Hematopoietic multipotent progenitor cell treated with erythropoietin and hydrocortisone succinate and interleukin-3 and kit ligand, for 15 days (in vitro differentiated cells): ENCODE measurements around the gene TNFSF8.

ENCODE experiments used
- DNase-seq: peaks from one replicate; pipeline ENCODE4 v3.0.0-alpha.2; 2015; ENCODE audit warnings: low spot score

TNFSF8 gene

DNA sequence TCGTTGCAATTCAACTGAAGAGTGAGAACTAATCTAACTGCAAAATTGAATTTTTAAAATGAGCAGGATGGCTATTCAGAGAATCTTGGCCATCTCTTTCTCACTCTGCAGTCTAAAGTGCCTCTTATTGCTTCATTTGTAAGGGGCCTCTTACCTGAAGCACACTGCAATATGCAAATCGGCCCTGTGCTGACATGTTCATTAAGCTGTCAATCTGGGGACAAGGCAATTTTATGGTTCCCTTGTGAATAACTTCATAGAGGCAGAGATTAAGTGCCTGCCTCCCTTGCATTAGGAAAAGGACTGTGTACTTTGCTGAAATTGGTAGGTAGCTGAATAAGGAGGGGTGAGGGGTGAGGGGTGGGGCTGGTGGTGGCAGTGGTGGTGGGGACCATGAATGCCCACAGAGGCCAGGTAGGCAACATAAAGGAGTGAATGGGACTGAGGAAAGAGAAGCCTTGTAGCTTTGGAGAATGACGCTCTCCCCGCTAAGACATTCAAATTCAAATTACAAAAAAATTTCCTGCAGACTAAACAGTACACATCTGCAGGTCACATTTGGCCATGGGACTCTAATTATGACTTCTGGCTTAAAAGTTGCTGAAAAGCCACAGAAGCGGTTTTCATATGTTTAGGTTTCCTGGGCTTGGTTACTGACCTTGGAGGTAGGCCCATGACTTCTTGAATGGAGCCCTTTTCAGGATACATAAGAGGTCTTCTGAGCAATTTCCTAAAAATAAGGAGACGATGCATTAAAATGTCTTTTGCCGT, 25.0 kb downstream of the TNFSF8 start:
- DNase-seq, result no peak

DNA sequence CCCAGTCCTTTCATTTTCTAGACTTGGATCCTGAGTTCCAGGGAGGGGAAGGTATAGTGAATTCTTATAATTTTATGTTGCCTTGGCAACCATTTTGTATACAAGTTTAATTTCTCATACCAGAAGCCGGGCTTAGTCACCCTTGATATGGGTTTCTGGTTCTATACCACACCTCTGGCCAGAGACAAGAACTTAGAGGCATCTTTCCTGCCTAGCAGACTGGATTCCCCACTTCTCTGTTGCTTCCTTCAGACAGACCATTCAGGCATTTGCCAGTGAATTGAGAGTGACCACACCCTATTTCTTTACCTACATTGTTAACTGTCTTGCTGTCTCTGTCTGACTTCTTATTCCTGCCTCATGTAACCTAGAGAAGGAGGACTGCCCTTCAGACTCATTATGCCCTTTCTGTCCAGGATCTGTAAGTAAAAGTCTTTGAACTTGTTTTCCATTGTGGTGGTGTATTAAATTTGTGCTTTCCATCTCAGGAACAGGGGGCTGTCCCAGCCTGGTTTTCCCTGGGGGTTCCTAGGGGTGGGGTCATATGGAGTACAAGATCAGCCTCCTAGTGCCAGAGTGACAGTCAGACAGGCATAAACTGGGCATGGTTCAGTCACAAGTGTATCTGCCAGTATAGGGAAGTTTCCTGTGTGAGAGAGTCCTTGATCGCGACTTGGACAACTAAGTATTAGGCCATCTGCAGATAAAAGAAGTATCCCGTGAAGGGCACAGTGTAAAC, 27.4 kb downstream of the TNFSF8 start:
- no peak for DNase-seq

DNA sequence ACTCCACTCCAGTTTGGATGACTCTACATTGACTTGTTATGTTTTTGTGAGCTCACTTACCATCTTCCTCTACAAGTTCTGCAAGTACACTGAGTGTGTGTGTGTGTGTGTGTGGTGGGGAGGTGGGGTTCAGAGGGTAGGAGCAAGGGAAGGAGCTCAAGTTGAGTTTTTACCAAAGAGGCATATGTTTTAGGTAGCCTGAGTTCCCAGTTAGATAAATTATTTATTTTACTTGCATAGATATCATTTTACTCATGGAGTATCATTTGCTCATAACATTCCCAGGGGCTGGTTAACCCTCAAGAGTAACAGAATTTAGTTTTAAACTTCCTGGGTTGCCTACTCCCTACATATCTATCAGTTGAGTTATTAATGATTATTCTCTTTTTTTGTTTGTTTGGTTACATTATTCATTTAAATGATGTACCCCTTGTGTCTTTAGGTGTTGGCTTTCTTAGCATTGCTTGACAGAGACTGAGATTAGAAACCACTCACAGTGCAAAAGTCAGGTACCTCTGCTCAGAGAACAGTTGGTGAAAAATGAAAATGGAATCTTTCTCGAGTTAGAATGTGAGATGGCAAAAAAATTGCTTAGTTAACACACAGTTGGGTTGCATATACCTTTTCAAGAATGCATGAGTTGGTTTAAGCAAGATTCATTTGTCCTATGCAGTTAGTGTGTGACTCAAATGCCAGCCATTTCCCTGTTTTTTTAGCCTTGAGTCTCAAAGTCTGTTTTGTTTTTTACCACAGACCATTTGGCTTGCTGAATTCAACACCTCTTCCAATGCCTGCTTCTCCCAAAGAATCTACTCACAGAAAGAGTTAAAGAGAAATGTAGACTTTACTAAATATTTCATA, 29.2 kb downstream of the TNFSF8 start:
- no peak for DNase-seq

DNA sequence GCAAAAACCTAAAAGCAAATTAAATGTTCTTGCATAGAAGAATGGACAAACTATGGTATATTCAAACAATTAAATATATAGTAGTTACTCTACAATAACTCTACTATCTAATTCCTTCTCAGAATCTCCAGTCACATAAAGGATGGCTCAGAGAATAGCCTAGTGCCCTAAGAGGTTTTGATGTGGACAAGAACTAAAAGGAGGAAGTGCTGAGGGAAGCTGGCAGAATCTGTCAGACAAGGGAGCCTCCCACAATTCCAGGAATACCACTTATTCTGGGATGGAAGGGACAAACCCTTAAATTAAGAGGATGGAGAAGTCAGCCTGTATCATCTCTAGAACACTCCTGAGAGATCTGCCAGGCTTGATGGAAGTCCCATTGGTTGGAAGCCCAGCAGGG, 30.4 kb downstream of the TNFSF8 start:
- no peak for DNase-seq

DNA sequence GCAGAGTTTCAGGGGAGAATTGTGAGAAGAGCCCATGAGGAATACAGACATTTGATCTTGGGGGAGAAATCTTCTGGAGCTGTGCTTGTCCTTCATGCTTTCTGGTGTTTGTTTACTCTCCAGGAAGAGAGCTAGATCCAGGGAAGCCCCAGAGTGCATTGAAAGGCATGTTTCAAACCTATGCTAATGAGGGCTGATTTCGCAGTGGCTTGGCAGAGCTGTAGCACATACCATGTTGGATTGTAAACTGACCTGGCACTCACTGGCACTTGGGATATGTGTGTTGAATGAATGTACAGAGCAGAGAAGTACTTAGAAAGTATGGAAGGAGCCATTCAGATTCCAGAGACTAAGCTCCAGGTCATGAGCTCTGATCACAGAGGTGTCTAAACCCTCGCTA, 30.9 kb downstream of the TNFSF8 start:
- no peak for DNase-seq

DNA sequence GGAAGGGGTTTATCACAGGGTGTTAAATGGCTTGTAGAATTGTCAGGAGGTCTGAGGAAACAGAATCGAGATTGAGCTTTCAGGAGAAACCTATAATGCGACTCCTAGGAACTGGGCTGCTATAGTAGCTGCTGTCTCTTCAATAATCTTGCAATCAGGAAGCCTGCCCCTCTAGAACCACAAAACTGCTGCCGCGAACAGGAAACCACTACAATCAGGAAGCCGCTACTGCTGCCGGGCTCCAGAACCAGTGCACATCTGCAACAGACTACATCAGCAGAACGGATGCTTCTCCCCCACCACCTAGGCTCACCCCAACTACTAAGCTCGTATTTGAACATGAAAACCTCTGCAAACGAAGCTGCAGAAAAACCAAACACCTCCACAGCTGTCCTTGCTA, 31.6 kb downstream of the TNFSF8 start:
- no peak for DNase-seq

DNA sequence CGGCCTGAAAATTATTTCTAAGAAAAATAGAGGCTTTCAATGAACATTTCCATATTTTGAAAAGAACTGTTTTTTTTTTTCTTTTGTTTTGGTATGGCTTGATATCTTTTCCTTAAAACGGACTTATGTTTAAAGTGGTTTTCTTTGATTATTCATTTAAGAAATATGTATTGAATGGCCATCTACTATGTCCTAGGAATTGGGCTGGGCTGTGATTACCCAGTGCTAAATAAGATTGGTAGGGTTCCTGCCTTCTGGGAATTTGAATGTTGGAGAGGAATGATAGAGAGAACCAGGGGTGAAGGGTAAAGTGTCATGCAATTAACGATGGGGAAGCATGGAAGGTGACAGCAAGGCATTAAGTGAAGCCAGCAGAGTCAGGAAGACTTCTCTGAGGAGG, 33.2 kb downstream of the TNFSF8 start:
- no peak for DNase-seq

DNA sequence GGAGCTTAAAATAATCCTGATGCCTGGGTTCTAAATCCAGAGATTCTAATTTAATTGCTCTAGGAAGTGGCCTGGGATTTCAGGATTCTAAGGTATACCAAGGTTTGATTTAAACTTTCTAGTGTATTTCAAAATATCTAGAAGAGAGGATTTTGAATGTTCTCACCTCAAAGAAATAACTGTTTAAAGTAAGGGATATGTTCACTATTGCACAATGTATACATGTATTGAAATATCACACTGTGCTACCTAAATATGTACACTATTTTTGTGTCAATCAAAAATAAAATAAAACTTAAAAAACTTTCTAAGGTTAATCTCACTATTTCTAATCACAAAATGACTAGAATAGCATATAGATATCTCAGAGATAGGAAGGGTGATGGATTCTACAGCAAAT, 34.0 kb downstream of the TNFSF8 start:
- DNase-seq, result no peak

DNA sequence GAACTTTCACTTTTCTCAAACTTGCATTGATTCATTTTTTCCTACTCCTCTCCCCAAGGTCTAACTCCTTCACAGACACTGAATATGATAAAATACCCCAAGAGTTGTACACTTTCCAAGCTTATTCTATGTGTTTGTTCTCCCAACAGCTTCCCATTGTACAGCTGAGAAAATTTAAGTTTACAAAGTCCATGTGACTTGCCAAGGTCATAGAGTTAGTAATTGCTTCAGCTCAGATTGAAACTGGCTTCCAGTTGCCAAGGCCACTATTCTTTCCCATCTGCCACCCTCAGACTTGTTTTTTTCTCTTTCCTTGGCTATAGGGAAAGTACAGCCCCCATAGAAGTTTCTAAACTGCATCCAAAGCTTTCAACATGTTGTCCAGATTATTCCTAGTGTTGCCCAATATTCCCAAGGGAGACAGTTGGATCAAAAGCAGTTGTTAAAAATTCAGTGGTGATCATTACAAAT, 34.8 kb downstream of the TNFSF8 start:
- no peak for DNase-seq

DNA sequence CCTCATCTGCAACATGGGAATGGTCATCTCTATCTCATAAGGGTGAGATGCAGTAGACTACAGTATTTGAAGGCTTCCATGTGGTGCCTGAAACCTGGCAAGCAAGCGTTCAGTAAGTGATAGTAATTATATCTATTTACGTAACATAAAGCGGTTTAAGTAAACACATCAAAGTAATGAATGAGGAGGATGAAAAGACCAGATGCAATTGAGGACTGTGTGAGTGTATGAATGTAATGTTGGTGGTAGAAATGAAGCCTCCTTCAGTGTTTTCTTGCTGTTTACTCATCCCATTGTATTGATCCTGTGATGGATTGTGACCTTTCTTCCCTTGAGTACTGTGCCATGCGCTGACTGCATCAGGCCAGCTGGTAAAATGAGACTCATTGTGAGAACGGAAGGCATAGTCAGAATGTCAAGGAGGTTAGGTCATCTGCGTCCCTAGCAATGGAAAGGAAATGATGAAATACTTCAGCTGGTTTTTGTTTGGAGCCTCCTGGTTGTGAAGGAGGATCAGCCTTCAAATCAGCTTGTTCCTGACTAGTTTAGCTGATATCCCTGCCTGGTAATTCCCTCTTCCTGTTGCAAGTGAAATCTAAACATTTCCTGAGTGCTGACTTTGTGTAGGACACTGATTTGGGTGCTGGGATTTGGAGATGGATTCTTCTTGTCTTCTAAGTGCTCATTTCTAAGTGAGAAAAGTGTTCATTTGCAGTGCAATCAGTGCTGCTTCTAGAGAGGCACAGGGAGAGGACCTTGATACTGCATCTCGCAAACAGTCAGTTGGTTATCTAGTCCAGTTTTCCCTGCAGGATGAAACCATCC, 35.6 kb downstream of the TNFSF8 start:
- DNase-seq, result no peak

DNA sequence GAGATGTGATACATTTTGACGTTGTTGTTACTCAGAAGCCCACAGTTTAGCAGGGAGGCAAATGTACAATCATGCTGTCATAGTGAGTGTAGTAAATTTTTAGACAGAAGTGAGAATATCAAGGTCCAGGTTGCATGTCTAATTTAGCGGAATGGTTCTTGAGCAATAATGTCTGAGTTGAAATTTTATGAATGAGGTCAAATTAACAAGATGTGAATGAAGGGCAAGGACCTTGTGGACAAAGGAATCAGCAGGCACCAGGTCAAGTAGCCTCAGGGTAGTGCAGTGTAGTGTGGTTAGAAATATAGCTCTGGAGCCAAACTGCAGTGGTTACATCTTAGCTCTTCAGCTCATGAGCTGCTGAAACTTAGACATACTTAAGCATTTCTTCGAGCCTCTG, 36.2 kb downstream of the TNFSF8 start:
- DNase-seq, result no peak

DNA sequence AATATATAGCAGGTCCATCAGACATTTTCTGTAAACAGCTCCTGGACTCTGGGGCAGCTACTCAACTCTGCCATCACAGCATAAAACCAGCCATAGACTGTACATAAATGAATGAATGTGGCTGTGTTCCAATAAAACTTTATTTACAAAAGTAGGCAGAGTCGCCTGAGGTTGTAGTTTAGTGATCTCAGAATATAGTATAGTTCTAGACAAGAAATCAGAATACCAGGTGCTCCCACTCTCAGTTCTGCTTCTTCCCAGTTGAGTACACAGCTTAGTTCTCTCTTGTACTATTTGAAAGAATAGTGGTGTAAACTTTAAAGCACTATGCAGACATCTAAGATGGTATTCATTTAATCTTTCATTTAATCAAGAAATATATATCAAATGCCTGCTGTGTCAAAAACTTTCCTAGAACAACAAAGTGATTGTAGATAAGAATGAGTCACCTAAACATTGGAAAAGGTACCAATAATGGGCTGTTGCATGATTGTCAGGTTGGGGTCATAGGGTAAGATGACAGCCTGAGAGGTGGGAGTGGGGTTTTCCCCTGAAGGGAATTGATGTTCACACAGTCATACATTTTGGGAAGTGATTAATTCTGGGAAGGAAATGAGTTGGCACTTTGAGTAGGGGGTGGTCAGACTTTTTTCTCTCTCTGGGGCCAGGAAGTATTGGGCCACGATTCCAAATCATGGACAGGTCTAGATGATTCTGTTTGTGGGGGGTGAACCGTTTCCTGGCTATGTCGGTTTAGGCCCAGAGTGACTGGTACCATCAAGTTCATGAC, 37.0 kb downstream of the TNFSF8 start:
- no peak for DNase-seq

DNA sequence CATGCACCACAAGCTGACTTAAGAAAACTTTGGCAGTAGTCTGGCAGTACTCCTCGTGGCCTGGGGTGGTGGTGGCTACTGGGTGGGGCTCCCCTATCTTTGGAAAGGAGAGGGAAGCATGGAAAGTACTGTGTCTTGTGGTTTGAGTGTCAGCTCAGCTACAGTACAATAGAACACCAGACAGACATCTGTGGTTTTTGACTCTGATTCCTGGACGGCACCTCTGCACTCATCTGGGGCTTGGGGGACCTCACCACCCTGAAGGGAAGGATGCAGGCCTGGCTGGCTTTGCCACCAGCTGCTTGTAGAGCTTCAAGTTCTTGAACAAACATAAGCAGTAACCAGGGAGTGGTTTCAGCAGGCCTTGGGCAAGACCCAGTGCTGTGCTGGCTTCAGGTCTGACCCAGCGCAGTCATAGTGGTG, 40.6 kb downstream of the TNFSF8 start:
- DNase-seq, result no peak

DNA sequence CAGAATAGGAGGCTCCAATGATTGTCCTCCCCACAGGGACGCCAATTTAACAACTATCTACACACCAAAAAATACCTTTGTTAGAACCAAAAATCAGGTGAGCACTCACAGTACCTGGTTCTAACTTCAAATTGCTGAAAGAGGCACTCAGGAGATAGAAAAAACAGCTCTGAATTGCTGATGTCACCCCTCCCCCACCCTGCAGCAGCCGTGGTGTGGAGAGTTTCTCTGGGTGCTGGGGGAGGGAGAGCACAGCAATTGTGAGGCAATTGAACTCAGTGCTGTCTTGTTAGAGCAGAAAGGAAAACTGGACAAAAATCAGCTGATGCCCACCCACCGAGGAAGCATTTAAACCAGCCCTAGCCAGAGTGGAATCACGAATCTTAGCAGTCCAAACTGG, 41.8 kb downstream of the TNFSF8 start:
- DNase-seq, result no peak

DNA sequence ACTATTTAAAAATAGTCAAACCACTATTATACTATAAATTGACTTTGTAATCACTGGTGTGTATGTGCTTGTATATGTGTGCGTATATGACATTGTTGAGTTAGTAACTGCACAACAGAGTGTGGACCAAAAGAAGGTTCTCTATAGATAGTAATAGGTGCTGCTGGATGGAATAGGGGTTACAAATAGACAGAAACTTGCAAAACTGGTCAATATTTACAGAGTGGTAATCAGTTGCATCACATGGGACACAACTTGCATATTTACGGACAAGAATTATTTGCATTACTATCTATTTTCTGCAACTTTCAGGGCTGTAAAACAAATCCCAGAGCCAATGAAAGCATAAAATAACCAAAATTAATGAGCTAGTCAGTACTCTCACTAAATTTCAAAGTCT, 42.4 kb downstream of the TNFSF8 start:
- no peak for DNase-seq

DNA sequence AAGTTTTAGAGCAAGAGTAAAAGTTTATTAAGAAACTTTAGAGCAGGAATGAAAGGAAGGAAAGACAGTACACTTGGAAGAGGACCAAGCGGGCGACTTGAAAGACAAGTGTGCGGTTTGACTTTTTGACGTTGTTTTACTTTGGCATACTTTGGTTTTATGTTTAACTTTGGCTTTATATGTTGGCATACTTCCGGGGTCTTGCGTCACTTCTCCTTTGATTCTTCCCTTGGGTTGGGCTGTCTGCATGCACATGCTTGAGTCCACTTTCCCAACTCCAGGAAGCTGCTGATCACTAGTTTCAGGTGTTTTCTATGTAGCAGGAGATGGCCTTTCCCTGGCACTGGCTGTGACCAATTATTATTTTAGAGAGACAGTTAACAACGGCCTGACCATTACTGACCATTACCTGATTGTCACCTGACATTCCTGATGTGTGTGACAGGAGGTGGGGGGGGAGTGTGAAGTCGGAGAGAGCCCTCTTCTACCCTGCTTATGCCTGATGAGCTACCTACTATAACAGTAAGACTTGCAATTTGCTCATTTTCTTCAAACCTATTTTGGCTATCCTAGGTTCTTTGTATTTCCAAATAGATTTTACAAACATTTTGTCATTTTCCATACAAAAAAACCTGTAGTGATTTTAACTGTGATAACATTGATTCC, 45.5 kb downstream of the TNFSF8 start:
- DNase-seq, result no peak

DNA sequence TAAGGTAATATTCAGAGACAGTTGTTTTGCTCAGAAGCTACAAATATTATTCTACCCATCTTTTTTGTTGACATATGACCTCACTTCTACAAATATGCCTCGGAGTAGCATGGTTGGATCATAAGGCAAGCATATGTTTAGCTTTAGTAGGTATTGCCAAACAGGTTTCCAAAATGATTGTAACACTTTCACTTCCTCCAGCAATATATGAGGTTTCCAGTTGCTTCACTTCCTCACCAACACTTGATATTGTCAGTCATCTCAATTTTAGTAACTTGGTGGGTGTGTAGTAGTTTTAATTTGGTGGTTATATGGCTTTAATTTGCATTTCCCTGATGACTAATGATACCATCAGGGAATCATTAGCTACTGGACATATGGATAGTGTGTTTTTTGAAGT, 46.7 kb downstream of the TNFSF8 start:
- DNase-seq, result no peak

DNA sequence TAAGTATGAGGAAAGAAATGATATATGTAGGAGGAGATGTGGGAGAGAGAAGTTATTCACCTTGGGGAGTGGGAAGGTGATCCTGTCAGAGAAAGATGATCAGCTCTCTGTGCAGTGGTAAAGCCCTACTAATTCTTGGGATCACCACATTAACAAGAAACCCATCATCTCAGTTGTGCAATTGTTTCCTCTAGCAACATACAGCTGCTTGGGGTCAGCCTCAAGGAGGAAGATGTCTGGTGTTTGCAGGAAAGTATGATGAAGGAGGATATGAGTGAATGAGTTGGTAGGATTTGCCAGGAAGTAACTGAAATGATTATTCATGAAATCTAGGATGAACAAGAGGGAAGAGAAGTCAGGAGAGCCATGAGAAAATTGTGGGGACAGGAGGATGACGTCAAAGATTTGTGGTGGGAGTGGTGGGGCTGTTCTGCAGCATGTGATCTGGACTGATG, 50.1 kb downstream of the TNFSF8 start:
- no peak for DNase-seq

DNA sequence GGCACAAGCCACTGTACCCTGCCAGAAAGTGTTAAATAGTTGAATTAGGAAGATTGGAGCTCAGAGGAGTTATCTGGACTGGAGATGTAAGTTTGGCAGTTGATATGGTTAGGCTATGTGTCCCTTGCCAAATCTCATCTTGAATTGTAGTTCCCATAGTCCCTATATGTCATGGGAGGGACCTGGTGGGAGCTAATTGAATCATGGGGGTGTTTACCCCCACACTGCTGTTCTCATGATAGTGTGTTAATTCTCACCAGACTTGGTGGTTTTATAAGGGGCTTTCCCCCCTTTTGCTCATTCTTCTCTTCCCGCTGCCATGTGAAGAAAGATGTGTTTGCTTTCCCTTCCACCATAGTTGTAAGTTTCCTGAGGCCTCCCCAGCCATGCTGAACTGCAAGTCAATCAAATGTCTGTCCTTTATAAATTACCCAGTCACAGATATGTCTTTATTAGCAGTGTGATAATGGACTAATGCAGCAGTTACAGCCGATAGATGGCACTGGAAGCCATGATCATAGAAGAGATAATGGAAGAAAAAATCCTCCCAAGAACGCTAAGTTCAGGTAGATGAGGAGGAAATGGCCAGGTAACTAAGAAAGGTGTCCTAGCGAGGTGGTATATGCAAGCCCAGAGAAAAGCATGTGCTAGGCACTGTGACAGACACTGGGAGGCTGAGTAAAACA, 51.4 kb downstream of the TNFSF8 start:
- no peak for DNase-seq

DNA sequence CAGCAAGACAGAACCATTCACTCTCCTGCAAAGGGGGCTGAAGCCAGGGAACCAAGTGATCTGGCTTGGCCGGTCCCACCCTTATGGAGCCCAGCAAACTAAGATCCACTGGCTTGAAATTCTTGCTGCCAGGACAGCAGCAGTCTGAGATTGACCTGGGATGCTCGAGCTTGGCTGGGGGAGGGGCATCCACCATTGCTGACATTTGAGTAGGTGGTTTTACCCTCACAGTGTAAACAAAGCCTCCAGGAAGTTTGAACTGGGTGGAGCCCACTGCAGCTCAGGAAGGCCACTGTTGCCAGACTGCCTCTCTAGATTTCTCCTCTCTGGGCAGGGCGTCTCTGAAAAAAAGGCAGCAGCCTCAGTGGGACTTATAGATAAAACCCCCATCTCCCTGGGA, 60.5 kb downstream of the TNFSF8 start:
- no peak for DNase-seq
